ENCODE results near the gene XRCC3.

Gene XRCC3

GRCh38 chr14:103715052-103716000, at the start of gene XRCC3, which contains the start of gene ZFYVE21:
TSS of gene XRCC3 (minus strand) at chr14:103715451. CDS start at chr14:103711087, 4,364 bp downstream.
TSS of gene ZFYVE21 (plus strand) at chr14:103715810. CDS start at chr14:103715842, 32 bp downstream.
- peak; percentile 96 for DNase-seq (ENCODE audit: low read depth)

- DNase-seq (ENCODE audit: low read depth) = no peak
Observed at GRCh38 chr14:103763730-103764488, 48.7 kb upstream of the XRCC3 start.

- DNase-seq (ENCODE audit: low read depth) = no peak
Observed at GRCh38 chr14:103762541-103762940, 47.3 kb upstream of the XRCC3 start.

GRCh38 chr14:103762036-103762435, 46.8 kb upstream of the XRCC3 start:
- DNase-seq (ENCODE audit: low read depth) = no peak

- no peak for DNase-seq (ENCODE audit: low read depth)
Observed at GRCh38 chr14:103758059-103758776, 43.0 kb upstream of the XRCC3 start.

GRCh38 chr14:103755060-103755459, 39.8 kb upstream of the XRCC3 start:
- no peak for DNase-seq (ENCODE audit: low read depth)

- DNase-seq (ENCODE audit: low read depth) = no peak
Observed at GRCh38 chr14:103753774-103754173, 38.5 kb upstream of the XRCC3 start.

- no peak for DNase-seq (ENCODE audit: low read depth)
Observed at GRCh38 chr14:103749860-103750259, 34.6 kb upstream of the XRCC3 start.

- DNase-seq (ENCODE audit: low read depth) = no peak
Observed at GRCh38 chr14:103749452-103749851, 34.2 kb upstream of the XRCC3 start.

GRCh38 chr14:103748534-103748857, 33.2 kb upstream of the XRCC3 start:
- DNase-seq (ENCODE audit: low read depth) = no peak

- no peak for DNase-seq (ENCODE audit: low read depth)
Observed at GRCh38 chr14:103746701-103747100, 31.4 kb upstream of the XRCC3 start.

- no peak for DNase-seq (ENCODE audit: low read depth)
Observed at GRCh38 chr14:103745424-103745823, 30.2 kb upstream of the XRCC3 start.

- DNase-seq (ENCODE audit: low read depth) = no peak
Observed at GRCh38 chr14:103744621-103745395, 29.6 kb upstream of the XRCC3 start.

- no peak for DNase-seq (ENCODE audit: low read depth)
Observed at GRCh38 chr14:103743691-103744090, 28.4 kb upstream of the XRCC3 start.

- DNase-seq (ENCODE audit: low read depth) = no peak
Observed at GRCh38 chr14:103742499-103743255, 27.4 kb upstream of the XRCC3 start.

- DNase-seq (ENCODE audit: low read depth) = no peak
Observed at GRCh38 chr14:103741876-103742275, 26.6 kb upstream of the XRCC3 start.

GRCh38 chr14:103740991-103741689, 25.9 kb upstream of the XRCC3 start:
- no peak for DNase-seq (ENCODE audit: low read depth)

GRCh38 chr14:103739793-103740501, 24.7 kb upstream of the XRCC3 start:
- no peak for DNase-seq (ENCODE audit: low read depth)

GRCh38 chr14:103739466-103739792, 24.2 kb upstream of the XRCC3 start:
- DNase-seq (ENCODE audit: low read depth) = no peak

All from non-pigmented ciliary epithelial cell (primary cell).